Mononuclear cell (primary cell): ENCODE measurements around the gene ARHGAP45. TPM values are rescaled to one million over a fixed set of nuclear protein-coding genes. Genes with fewer than 3 reads are reported as not detected.
A peak's percentile ranks its signal among the peaks of the same experiment; 100 is the strongest.

ENCODE experiments used
- H3K27me3 ChIP-seq: 2 replicates; pipeline ENCODE4 v1.6.0; 2011; ENCODE audit warnings: low read length, control low read depth; ENCODE audit not compliant: insufficient read depth
- H3K4me1 ChIP-seq: 2 replicates; pipeline ENCODE4 v1.5.1; 2011; ENCODE audit warnings: mild to moderate bottlenecking, low read length, control low read depth; ENCODE audit not compliant: insufficient read depth
- H3K4me3 ChIP-seq: 2 replicates; pipeline ENCODE4 v1.5.1; 2011; ENCODE audit warnings: mild to moderate bottlenecking, low read length, moderate library complexity
- H3K9me3 ChIP-seq: 2 replicates; pipeline ENCODE4 v1.5.1; 2011; ENCODE audit warnings: low read depth, mild to moderate bottlenecking, control low read depth, low read length
- total RNA-seq: library from RNA; depleted of rRNA; stranded (reverse); fragments of >200 nt; gene quantifications from one replicate; pipeline ENCODE4 v1.2.3, GENCODE V29; 2012

Gene ARHGAP45
- total RNA-seq, 1 donor: 261 TPM

DNA sequence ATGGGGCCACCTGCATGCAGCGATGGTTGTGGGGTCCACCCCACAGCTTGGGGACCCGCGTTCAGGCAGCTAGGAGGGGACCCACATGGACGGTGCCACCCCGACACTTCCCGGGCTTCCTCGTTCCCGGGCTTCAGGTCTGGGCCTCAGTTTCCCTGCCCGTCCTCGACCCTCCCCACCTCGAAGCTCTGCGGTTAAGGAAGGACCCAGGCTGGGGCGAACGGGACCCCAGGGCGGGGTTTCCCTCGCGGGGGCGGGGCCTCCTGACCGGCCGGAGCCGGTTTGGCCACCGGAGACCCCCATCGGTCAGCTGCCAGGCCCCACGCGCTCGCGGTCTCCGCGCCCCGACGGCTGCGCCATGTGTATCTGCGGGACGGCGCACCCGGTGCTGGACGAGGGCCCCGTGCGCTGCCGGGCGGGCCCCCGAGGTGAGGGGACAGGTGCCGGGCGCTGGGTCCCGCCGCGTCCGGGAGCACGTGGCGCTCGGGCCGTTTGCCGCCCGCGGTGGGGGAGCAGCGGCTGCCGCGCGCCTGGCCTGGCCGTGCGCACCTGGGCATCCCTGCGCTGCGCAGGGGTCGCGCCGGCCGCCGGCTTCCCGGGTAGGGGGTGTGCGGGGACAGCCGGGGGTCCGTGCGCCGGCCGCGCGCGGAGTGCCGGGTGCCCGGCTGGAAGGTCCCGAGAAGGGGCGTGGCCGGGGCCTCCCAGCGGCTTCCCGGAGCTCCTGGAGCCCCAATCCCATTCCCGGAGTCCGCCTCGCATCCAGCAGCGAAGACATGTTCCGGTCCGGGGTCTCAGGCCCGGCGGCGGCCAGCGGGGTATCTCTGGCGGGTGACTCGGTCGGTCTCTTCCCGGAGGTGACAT, 4.2 kb downstream of the ARHGAP45 start:
- Histone ChIP-seq H3K4me3 (no peak overlapping the region), H3K27me3 (no peaks in the 10 kb centered on the region), H3K4me1 (peaks cover 81% of the 10 kb centered on the region), H3K9me3 (no peaks in the 10 kb centered on the region)

GRCh38 chr19:1072371-1073015, 5.5 kb downstream of the ARHGAP45 start:
- Histone ChIP-seq H3K9me3 (no peaks in the 10 kb centered on the region), H3K27me3 (no peaks in the 10 kb centered on the region), H3K4me1 (peaks cover 87% of the 10 kb centered on the region), H3K4me3 (no peak overlapping the region)

DNA sequence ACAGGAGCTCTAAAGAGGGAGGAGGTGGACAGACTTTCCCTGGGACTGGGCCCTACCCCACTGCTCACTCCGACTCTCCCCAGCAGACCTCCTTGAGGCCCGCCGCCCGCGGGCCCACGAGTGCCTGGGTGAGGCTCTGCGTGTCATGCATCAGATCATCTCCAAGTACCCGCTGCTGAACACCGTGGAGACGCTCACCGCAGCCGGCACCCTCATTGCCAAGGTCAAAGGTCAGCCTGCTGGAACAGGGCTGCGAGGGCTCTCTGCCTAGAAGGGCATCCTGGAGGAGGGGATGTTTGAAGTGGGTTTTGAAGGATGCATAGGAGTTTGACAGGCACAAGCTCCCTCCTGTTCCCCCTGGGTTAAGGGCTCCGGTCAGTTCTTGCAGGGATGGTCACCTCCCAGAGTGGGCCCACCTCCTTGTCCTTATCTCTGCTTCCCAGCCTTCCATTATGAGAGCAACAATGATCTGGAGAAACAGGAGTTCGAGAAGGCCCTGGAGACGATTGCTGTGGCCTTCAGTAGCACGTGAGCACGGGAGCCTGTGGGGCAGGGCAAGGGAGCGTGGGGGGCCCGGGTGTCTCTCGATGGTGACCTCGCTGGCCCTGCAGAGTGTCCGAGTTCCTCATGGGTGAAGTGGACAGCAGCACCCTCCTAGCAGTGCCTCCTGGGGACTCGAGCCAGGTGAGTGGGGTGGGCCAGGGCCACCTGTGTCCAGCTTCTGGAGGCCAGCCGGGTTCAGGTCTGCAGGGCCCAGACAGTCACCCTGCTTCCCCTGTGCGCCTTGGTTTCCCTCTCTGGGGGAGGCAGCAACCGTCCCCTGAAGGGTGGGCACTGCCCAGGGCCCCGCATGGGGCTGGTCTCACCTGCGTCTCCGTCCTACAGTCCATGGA, 6.3 kb downstream of the ARHGAP45 start:
- no peaks in the 10 kb centered on the region for H3K9me3 ChIP-seq
- H3K27me3 ChIP-seq: no peaks in the 10 kb centered on the region
- H3K4me3 ChIP-seq: no peak overlapping the region
- peaks cover 94% of the 10 kb centered on the region for H3K4me1 ChIP-seq

DNA sequence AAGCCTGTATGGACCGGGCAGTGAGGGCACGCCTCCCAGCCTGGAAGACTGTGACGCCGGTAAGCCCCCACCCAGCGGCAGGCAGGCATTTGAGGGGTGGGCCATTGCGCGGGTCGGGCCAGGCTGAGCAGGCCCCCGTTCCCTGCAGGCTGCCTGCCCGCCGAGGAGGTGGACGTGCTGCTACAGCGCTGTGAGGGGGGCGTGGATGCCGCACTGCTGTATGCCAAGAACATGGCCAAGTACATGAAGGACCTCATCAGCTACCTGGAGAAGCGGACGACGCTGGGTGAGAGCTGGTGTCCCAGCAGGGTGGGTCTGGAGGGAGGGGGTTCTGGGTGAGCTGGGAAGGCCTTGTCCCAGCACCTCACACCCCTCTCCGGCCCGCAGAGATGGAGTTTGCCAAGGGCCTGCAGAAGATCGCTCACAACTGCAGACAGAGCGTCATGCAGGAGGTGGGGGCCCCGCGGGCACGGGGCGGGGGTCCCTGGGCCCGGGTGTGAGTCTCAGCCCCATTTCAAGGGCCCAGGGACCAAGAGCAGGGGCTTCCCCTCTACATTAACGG, 7.1 kb downstream of the ARHGAP45 start:
- Histone ChIP-seq H3K9me3 (no peaks in the 10 kb centered on the region), H3K4me3 (no peak overlapping the region), H3K27me3 (no peaks in the 10 kb centered on the region), H3K4me1 (peaks cover 89% of the 10 kb centered on the region)

DNA sequence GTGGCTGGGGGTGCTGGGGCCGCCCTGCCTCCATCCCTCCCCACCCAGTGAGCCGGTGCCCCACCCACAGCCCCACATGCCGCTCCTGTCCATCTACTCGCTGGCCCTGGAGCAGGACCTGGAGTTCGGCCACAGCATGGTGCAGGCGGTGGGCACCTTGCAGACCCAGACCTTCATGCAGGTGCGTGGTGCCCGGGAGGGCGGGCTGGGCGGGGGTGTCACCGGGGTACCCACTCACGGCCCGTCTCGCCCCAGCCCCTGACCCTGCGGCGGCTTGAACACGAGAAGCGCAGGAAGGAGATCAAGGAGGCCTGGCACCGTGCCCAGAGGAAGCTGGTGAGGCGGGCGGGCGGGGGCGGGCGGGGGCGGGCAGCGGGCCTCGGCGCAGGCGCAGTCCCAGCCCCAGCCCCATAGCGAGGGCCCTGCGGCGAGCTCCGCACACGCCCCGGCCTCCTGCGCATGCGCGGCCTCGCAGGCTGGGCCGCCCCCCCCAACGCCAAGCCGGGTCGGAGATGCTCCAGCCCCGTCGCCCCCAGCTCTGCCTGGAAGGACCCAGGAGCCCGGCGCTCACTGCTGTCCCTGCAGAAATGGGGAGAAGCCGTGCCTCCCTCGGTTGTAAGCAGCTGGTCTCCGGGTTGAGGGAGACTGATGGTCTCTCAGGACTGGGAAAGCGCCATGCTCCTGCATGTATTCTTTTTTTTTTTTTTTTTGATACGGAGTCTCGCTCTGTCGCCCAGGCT, 7.7 kb downstream of the ARHGAP45 start:
- Histone ChIP-seq H3K4me3 (peak overlapping the region; percentile 12), H3K4me1 (peaks cover 88% of the 10 kb centered on the region), H3K27me3 (no peaks in the 10 kb centered on the region), H3K9me3 (no peaks in the 10 kb centered on the region)

GRCh38 chr19:1076046-1076386, 9.0 kb downstream of the ARHGAP45 start:
- Histone ChIP-seq H3K9me3 (no peaks in the 10 kb centered on the region), H3K4me3 (no peak overlapping the region), H3K4me1 (peaks cover 88% of the 10 kb centered on the region), H3K27me3 (no peaks in the 10 kb centered on the region)

DNA sequence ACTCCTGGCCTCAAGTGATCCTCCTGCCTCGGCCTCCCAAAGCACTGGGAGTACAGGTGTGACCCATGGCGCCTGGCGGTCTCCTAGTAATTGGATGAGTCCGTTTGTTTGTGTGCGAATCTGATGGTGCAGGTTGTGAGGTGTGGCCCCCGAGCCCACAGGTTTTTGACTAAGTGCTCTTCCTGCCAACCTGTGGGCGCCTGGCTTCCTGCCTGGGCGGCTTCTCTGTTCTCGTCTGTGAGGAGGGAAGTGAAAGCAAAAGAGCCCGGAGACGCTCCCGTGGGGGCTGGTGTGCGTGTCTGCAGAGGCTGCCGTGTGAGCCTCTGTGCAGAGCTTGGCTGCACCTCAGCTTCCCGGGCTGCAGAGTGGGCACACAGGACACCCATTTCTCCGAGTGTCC, 10.0 kb downstream of the ARHGAP45 start:
- H3K9me3 ChIP-seq: no peaks in the 10 kb centered on the region
- peaks cover 92% of the 10 kb centered on the region for H3K4me1 ChIP-seq
- H3K4me3 ChIP-seq: peak overlapping the region; percentile 40
- H3K27me3 ChIP-seq: no peaks in the 10 kb centered on the region

DNA sequence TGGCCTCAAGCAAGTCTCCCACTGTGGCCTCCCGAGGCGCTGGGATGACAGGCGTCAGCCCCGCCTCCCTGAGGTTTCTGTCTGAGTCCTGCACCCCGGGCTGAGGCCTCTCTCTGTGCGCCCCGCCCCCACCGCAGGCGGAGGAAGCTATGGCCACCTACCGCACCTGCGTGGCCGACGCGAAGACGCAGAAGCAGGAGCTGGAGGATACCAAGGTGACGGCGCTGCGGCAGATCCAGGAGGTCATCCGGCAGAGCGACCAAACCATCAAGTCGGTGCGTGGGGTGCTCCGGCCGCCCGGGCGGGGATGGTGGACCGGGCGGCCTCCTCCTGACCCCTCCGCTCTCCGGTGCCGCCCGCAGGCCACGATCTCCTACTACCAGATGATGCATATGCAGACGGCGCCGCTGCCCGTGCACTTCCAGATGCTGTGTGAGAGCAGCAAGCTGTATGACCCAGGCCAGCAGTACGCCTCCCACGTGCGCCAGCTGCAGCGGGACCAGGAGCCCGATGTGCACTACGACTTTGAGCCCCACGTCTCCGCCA, 12.7 kb downstream of the ARHGAP45 start:
- Histone ChIP-seq H3K4me3 (no peak overlapping the region), H3K4me1 (peaks cover 86% of the 10 kb centered on the region), H3K27me3 (no peaks in the 10 kb centered on the region), H3K9me3 (no peaks in the 10 kb centered on the region)

- peaks cover 85% of the 10 kb centered on the region for H3K4me1 ChIP-seq
- no peaks in the 10 kb centered on the region for H3K27me3 ChIP-seq
Measured at GRCh38 chr19:1080360-1081161, 13.6 kb downstream of the ARHGAP45 start.

GRCh38 chr19:1081301-1082164, 14.6 kb downstream of the ARHGAP45 start:
- H3K4me3 ChIP-seq: no peak overlapping the region
- H3K9me3 ChIP-seq: no peaks in the 10 kb centered on the region
- H3K4me1 ChIP-seq: peaks cover 85% of the 10 kb centered on the region
- no peaks in the 10 kb centered on the region for H3K27me3 ChIP-seq

More at GRCh38 chr19:1080360-1081161, 13.6 kb downstream of the ARHGAP45 start:
- no peaks in the 10 kb centered on the region for H3K9me3 ChIP-seq
- no peak overlapping the region for H3K4me3 ChIP-seq

- peaks cover 85% of the 10 kb centered on the region for H3K4me1 ChIP-seq
- no peaks in the 10 kb centered on the region for H3K9me3 ChIP-seq
- no peak overlapping the region for H3K4me3 ChIP-seq
- H3K27me3 ChIP-seq: no peaks in the 10 kb centered on the region
Measured at GRCh38 chr19:1082165-1082927, 15.4 kb downstream of the ARHGAP45 start.
